Muscle layer of duodenum (tissue), 2 donors: ENCODE results near the gene P3H3.
A peak's percentile ranks its signal among the peaks of the same experiment; 100 is the strongest.

Source experiments
- H3K27ac ChIP-seq: one replicate; pipeline ENCODE4 v1.7.0; 2013; ENCODE audit warnings: mild to moderate bottlenecking, low read length
- H3K27me3 ChIP-seq: one replicate; pipeline ENCODE4 v1.7.0; 2013; ENCODE audit warnings: low read depth, mild to moderate bottlenecking, control low read depth, low read length
- H3K36me3 ChIP-seq, 2 donors: one replicate each; pipeline ENCODE4 v1.7.0; 2013; ENCODE audit warnings: low read length in 2 of 2, control low read depth in 1 of 2, mild to moderate bottlenecking in 1 of 2; ENCODE audit not compliant: insufficient read depth in 2 of 2, control insufficient read depth in 1 of 2
- H3K4me1 ChIP-seq, 2 donors: one replicate each; pipeline ENCODE4 v1.7.0; 2013; ENCODE audit warnings: low read length in 2 of 2, mild to moderate bottlenecking in 2 of 2, control low read depth in 1 of 2, moderate library complexity in 1 of 2; ENCODE audit not compliant: insufficient read depth in 2 of 2, control insufficient read depth in 1 of 2
- H3K4me3 ChIP-seq, 2 donors: one replicate each; pipeline ENCODE4 v1.7.0; 2013; ENCODE audit warnings: low read length in 2 of 2, low read depth in 1 of 2, mild to moderate bottlenecking in 1 of 2
- H3K9me3 ChIP-seq, 2 donors: one replicate each; pipeline ENCODE4 v1.7.0; 2013; ENCODE audit warnings: low read length in 2 of 2, control low read depth in 1 of 2, mild to moderate bottlenecking in 1 of 2; ENCODE audit not compliant: control insufficient read depth in 1 of 2
- donor health status: healthy.

The P3H3 gene

DNA sequence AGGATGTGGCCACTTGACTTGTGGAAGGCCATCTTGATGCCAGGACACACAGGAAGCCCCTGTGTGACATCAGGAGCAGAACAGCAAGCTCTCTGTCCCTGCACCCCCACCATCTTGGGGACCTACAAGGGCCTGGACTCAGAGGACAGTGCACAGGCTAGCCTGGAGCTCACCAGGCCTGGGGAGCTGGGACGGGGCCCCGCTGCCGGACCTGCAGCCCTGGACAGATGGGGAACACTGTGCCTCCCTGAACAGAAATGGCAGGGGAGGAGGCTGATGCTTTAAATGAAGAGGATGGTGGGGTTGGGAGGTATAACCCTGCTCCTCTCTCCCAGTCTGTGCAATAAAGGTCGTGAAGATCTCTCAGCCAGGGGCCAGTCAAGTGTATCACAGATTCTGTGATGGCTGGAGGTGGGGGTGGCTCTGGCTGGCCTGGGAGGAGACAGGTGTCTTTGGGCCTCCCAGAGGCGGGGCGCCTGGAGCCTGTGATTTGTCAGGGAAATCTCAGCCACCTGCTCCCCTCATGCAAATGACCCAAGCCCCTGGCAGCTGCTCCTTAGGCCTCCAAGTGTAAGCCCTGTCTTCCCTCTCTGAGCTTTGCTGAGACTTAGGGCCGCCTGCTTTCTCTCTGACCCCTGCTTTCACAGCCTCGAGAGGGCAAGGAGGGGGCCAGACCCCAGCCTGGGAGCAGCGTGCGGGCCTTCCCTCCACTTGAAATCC is 11.4 kb downstream of the P3H3 start:
- Histone ChIP-seq H3K4me1 (peaks cover 0 to 3% of the 10 kb centered on the region in 2 donors), H3K27ac (no peak overlapping the region)

DNA sequence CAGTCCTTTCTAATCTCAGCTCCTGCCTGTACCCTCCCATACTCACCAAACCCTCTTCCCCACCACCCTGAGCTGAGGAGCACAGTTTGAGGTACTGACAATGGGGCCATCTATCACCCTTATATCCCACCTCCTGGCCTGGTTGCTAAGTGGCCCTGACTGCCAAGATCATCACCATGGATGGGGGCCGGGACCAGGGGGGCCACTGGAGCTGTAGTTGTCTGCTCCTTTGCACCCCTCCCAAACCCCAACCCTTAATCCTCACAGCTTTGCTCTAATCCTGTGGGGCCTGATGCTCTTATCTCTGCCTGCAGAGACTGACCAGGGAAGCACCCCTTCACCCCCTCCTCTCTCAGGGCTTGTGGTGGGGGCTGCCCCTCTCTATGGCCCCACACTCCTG is 12.1 kb downstream of the P3H3 start:
- peaks cover 0 to 47% of the 10 kb centered on the region in 2 donors for H3K36me3 ChIP-seq
- no peaks in the 10 kb centered on the region for H3K9me3 ChIP-seq
- H3K27ac ChIP-seq, result no peak overlapping the region
- H3K4me3 ChIP-seq, result no peak overlapping the region
- peaks cover 0 to 3% of the 10 kb centered on the region in 2 donors for H3K4me1 ChIP-seq
- no peaks in the 10 kb centered on the region for H3K27me3 ChIP-seq

More for the DNA sequence above, 11.4 kb downstream of the P3H3 start:
- Histone ChIP-seq H3K27me3 (no peaks in the 10 kb centered on the region), H3K4me3 (no peak overlapping the region), H3K36me3 (peaks cover 0 to 40% of the 10 kb centered on the region in 2 donors), H3K9me3 (no peaks in the 10 kb centered on the region)

DNA sequence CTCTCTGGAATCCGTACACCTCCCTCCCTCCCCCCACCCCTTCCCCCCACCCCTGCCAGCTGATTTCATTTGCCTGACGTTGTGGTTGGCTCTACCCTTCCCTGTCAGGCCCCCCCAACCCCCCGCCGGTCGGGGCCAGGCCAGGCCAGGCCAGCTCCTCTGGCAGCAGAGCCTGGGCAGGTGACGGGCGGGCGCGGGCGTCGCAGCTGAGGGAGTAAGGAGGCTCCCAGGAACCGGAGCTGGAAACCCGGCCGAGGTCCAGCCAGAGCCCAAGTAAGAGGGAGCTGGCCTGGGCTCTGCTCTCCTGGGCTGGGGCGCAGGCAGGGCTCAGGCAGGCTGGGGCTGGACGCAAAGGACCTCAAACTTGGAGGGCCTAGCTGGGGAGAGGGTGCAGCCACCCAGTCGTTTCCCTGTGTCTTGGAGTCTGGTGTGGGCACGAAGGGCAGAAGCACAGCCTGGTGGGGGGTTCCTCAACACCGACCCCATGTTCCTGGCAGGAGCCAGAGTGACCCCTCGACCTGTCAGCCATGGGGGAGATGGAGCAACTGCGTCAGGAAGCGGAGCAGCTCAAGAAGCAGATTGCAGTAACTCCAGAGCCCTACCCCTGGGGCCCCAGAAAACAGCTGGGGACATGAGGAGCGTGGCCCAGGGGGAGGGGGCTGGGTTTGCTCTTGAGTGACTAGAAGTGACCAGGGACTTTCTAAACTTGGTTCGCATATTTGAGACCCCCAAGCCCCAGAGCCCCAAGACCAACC is 12.7 kb downstream of the P3H3 start, which contains the start of gene GNB3:
TSS of gene GNB3 (plus strand) at position 165 of the 755 bp plus-strand sequence. CDS start at position 528, 363 bp downstream.
- Histone ChIP-seq H3K27ac (no peak within 1 kb of the TSS), H3K9me3 (no peaks in the 10 kb centered on the region), H3K36me3 (peaks cover 2 to 53% of the 10 kb centered on the region in 2 donors), H3K27me3 (no peaks in the 10 kb centered on the region), H3K4me1 (peaks cover 0 to 3% of the 10 kb centered on the region in 2 donors), H3K4me3 (no peak within 1 kb of the TSS)

DNA sequence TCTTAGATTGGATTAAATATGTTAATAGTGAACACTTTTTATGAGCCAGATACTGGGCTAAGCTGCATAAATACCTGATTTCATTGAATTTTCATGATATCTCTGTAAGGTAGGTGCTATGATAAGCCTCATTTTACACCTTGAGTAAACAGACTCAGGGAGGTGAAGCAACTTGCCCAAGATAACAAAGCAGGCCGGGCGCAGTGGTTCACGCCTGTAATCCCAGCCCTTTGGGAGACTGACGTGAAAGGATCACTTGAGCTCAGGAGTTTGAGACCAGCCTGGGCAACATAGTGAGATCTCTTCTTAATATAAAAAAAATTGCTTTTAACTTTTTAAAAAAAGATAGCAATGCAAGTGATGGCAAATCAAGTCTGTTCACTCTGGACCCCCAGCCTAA is 13.9 kb downstream of the P3H3 start:
- Histone ChIP-seq H3K27me3 (no peaks in the 10 kb centered on the region), H3K36me3 (peaks cover 9 to 62% of the 10 kb centered on the region in 2 donors), H3K4me1 (peaks cover 0 to 3% of the 10 kb centered on the region in 2 donors)

DNA sequence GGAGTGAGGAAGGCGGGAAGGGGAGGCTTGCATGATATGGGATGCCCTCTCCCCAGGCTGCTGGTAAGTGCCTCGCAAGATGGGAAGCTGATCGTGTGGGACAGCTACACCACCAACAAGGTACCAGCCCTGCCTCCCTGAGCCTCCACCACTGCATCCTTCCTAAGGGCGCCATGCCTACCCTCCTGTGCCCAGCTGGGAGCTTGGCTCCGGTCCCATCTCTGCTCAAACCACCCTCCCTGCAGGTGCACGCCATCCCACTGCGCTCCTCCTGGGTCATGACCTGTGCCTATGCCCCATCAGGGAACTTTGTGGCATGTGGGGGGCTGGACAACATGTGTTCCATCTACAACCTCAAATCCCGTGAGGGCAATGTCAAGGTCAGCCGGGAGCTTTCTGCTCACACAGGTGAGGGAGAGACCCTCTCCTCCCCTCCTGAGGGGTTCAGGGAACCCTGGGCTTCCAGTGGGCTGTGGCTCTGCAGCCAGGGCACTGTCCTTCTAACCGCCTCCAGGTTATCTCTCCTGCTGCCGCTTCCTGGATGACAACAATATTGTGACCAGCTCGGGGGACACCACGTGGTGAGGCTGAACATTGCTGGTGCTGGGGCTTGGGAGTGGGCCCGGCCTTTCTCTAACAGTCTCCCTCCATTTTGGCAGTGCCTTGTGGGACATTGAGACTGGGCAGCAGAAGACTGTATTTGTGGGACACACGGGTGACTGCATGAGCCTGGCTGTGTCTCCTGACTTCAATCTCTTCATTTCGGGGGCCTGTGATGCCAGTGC is 15.1 kb downstream of the P3H3 start:
- Histone ChIP-seq H3K27ac (no peak overlapping the region), H3K9me3 (no peaks in the 10 kb centered on the region), H3K4me3 (no peak overlapping the region), H3K4me1 (peaks cover 0 to 3% of the 10 kb centered on the region in 2 donors), H3K27me3 (no peaks in the 10 kb centered on the region), H3K36me3 (peaks cover 9 to 57% of the 10 kb centered on the region in 2 donors)

More for the DNA sequence above, 13.9 kb downstream of the P3H3 start:
- H3K27ac ChIP-seq, result no peak overlapping the region
- H3K9me3 ChIP-seq, result no peaks in the 10 kb centered on the region
- H3K4me3 ChIP-seq, result no peak overlapping the region

DNA sequence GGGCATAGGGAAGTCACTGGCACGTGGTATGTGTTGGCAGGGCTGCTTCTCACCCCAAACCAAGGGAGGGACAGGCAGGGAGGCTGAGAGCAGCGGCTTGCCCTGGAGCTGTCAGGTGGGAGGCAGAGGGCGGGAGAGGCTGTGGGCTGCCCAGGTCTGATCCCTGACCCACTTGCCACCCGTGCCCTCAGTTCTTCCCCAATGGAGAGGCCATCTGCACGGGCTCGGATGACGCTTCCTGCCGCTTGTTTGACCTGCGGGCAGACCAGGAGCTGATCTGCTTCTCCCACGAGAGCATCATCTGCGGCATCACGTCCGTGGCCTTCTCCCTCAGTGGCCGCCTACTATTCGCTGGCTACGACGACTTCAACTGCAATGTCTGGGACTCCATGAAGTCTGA is 17.2 kb downstream of the P3H3 start:
- Histone ChIP-seq H3K4me1 (no peaks in the 10 kb centered on the region), H3K27ac (no peak overlapping the region), H3K9me3 (no peaks in the 10 kb centered on the region), H3K27me3 (no peaks in the 10 kb centered on the region), H3K36me3 (peaks cover 9 to 50% of the 10 kb centered on the region in 2 donors), H3K4me3 (no peak overlapping the region)

DNA sequence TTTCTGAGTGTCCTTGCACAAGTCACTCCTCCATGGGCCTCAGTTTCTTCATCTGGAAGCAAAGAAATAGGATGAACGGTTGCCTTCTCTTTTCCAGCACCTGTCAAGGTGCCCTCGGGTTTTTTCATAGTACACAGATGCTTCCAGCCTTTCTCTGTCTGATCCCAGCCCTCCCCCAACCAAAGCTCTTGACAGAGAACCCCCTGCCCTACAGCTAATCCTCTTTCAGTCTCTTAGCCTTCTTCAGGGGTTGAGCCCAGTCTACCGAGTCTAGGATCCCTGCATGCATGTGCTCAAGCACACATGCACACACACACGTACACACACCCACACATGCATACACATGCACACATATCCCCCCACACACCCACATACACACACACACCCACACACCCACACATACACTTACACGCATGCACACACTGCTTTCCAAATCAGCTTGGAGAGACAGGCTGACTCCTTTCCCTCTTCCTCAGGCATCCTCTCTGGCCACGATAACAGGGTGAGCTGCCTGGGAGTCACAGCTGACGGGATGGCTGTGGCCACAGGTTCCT is 18.2 kb downstream of the P3H3 start:
- Histone ChIP-seq H3K36me3 (peaks cover 9 to 50% of the 10 kb centered on the region in 2 donors), H3K27ac (no peak overlapping the region), H3K4me1 (peaks cover 6 to 7% of the 10 kb centered on the region in 2 donors), H3K9me3 (no peaks in the 10 kb centered on the region), H3K4me3 (no peak overlapping the region), H3K27me3 (no peaks in the 10 kb centered on the region)

DNA sequence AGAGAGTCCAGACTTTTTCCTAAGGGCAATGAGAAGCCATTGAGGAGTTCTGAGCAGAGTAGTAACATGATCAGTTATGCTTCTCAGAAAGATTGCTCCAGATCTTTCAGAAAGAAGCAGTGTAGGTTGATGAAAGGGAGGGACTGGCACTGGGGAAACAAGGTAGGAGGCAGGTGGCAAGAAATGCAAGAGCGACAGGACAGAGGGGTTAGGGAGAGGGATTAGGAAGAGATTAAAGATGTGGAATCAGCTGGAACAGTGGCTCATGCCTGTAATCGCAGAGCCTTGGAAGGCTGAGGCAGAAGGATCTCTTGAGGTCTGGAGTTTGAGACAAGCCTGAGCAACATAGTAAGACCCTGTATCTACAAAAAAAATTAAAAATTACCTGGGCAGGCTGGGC is 19.5 kb downstream of the P3H3 start:
- Histone ChIP-seq H3K4me3 (no peak overlapping the region), H3K27me3 (no peaks in the 10 kb centered on the region), H3K27ac (no peak overlapping the region), H3K36me3 (peaks cover 9 to 50% of the 10 kb centered on the region in 2 donors), H3K9me3 (no peaks in the 10 kb centered on the region), H3K4me1 (peaks cover 6 to 7% of the 10 kb centered on the region in 2 donors)

DNA sequence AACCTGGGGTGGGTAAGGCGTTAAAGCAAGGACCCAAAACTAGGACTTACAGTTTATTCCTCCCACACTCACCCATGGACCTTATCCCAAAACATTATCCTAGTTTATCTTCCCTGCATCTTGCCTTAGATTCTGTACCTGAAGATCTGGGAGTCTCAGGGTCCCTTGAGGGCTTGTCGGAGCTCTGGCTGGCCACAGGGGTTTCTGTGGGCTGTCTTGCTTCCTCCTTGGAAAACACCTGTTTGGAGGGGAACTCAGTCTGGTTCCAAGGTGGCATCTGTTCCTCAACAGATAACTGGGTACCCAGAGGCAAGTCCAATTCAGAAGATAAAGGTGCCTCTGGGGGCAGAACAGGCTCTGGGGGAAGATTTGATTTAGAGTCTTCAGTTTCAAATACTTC is 21.2 kb downstream of the P3H3 start:
- Histone ChIP-seq H3K36me3 (peaks cover 9 to 48% of the 10 kb centered on the region in 2 donors), H3K4me3 (no peak overlapping the region), H3K27me3 (no peaks in the 10 kb centered on the region), H3K9me3 (no peaks in the 10 kb centered on the region), H3K27ac (no peak overlapping the region), H3K4me1 (peaks cover 14 to 22% of the 10 kb centered on the region in 2 donors)

DNA sequence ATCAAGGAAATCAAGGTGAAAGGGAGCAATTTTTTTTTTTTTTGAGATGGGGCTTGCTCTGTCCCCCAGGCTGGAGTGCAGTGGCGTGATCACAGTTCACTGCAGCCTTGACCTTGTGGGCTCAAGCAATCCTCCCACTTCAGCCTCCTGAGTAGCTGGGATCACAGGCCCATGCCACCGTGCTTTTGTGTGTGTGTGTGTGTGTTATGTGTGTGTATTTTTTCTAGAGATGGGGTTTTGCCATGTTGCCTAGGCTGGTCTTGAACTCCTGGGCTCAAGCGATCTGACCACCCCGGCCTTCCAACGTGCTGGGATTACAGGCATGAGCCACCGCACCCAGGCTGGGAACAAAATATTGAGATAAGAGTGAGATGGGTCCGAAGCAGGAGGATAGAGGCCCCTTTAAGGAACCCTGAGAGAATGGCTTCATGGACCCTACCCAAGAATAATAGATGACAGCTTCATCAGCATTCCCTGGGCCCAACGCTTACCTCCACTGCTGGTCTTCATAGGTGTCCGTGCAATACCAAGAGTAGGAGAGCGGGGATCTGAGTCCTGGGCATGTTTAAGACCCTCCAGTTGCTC is 21.9 kb downstream of the P3H3 start:
- H3K36me3 ChIP-seq, result peaks cover 9 to 41% of the 10 kb centered on the region in 2 donors
- peak overlapping the region; percentile 5 for H3K27ac ChIP-seq
- no peaks in the 10 kb centered on the region for H3K27me3 ChIP-seq
- H3K9me3 ChIP-seq, result no peaks in the 10 kb centered on the region
- peaks cover 14 to 22% of the 10 kb centered on the region in 2 donors for H3K4me1 ChIP-seq
- H3K4me3 ChIP-seq, result peak overlapping the region in 1 of 2 donors; percentile 89
